ENCODE measurements around the gene GTF2H4. TPM values are rescaled to one million over a fixed set of nuclear protein-coding genes. Genes with fewer than 3 reads are reported as not detected.

Gene GTF2H4
- total RNA-seq, 1 donor from 2014 or later = 72.6 TPM

DNA sequence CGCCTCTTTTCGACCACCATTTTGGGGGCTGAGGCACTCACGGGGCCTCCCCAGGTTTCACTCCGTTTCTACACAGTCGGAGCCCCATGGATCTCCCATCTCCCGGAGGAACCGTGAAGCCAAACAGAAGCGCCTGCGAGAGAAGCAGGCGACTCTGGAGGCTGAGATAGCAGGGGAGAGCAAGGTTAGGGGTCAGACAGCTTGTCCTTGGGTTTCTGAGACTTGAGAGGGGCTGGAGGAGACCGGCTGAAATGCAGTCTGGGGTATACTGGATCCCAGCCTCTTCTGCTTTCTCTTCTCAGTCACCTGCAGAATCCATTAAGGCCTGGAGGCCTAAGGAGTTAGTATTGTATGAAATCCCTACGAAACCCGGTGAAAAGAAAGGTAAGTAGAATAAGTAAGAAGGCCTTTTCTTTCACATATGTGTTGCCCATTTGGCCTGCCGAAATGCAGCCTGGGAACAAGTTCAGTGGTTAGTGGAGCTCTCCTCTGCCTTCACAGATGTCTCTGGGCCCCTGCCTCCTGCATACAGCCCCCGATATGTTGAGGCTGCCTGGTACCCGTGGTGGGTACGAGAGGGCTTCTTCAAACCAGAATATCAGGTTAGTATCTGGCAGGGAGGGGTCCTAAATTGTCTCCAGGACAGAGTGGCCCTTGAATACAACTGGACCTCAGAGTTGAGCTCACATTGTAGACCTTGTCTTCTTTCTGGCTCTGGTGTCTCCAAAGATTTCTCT is 7.0 kb downstream of the GTF2H4 start:
- no peaks in the 10 kb centered on the region for H3K27me3 Mint-ChIP-seq (ENCODE audit: low read depth)
- no peak for DNase-seq (ENCODE audit: low read depth, low spot score)
- no peaks in the 10 kb centered on the region for H3K9me3 Mint-ChIP-seq
- H3K27ac Mint-ChIP-seq (ENCODE audit: unreplicated experiment) = peak overlapping the region; percentile 81
- H3K4me3 Mint-ChIP-seq = peak overlapping the region; percentile 82
- peaks cover 13% of the 10 kb centered on the region for H3K36me3 Mint-ChIP-seq (ENCODE audit: low read depth)
- TF ChIP-seq, protein P1, sequence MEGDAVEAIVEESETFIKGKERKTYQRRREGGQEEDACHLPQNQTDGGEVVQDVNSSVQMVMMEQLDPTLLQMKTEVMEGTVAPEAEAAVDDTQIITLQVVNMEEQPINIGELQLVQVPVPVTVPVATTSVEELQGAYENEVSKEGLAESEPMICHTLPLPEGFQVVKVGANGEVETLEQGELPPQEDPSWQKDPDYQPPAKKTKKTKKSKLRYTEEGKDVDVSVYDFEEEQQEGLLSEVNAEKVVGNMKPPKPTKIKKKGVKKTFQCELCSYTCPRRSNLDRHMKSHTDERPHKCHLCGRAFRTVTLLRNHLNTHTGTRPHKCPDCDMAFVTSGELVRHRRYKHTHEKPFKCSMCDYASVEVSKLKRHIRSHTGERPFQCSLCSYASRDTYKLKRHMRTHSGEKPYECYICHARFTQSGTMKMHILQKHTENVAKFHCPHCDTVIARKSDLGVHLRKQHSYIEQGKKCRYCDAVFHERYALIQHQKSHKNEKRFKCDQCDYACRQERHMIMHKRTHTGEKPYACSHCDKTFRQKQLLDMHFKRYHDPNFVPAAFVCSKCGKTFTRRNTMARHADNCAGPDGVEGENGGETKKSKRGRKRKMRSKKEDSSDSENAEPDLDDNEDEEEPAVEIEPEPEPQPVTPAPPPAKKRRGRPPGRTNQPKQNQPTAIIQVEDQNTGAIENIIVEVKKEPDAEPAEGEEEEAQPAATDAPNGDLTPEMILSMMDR (conservative IDR thresholded peaks at IDR 0.05) = no peak
- H3K4me1 Mint-ChIP-seq = peaks cover 36% of the 10 kb centered on the region

DNA sequence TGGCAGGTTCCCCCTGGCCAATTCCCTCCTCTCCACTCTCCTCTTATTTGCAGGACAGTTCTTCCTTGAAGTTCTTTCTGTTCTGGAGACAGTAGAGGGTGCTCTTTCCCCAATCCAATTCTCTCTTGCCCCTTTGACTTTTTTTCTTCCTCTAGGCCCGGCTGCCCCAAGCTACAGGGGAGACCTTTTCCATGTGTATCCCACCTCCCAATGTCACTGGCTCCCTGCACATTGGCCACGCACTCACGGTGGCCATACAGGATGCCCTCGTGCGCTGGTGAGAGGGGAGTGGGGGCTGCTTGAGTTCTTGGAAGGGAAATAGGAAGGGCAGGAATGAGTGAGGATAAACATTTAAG is 7.6 kb downstream of the GTF2H4 start:
- DNase-seq (ENCODE audit: low read depth, low spot score) = peak; percentile 18
- peaks cover 36% of the 10 kb centered on the region for H3K4me1 Mint-ChIP-seq
- no peaks in the 10 kb centered on the region for H3K27me3 Mint-ChIP-seq (ENCODE audit: low read depth)
- peaks cover 13% of the 10 kb centered on the region for H3K36me3 Mint-ChIP-seq (ENCODE audit: low read depth)
- TF ChIP-seq, protein P1 (conservative IDR thresholded peaks at IDR 0.05) = peak; percentile 72
- H3K9me3 Mint-ChIP-seq = no peaks in the 10 kb centered on the region
- H3K27ac Mint-ChIP-seq (ENCODE audit: unreplicated experiment) = peak overlapping the region; percentile 88
- H3K4me3 Mint-ChIP-seq = peak overlapping the region; percentile 82

DNA sequence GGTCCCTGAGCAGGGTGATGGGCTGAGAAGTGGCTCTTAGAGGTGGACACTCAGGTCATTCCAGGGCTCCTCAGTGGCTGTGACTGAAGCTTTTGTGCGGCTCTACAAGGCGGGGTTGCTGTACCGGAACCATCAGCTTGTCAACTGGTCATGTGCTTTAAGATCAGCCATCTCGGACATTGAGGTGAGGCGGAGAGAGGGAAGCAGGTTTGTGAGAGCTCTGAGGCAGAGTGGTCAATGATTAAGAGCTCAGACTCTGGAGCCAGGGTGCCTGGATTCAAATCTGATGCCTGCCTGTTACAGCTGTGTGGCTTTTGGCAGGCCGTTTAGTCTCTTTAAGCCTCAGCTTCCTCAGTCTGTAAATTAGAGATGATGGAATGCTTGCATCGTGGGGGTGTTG is 9.0 kb downstream of the GTF2H4 start:
- Mint-ChIP-seq H3K4me1 (peaks cover 36% of the 10 kb centered on the region), H3K27me3 (ENCODE audit: low read depth) (no peaks in the 10 kb centered on the region), H3K9me3 (no peaks in the 10 kb centered on the region), H3K27ac (ENCODE audit: unreplicated experiment) (peak overlapping the region; percentile 90), H3K4me3 (peak overlapping the region; percentile 8), H3K36me3 (ENCODE audit: low read depth) (peaks cover 8% of the 10 kb centered on the region)
- TF ChIP-seq, protein P1 (conservative IDR thresholded peaks at IDR 0.05) = no peak
- DNase-seq (ENCODE audit: low read depth, low spot score) = no peak

DNA sequence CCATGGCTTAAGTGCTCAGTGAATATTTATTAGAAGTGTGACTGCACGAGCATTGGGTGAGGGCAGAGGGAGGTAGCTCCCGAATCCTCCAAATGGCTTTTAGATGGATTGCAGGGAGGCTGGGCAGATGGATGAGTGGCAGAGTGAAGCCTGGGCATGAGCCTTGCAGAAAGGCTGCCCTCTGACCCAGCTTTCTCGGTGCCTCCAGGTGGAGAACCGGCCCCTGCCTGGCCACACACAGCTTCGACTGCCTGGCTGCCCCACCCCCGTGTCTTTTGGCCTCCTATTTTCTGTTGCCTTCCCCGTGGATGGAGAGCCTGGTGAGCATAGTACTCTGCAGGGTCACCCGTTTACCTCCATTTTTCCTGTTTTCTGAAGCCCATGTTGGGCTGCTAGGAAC is 9.5 kb downstream of the GTF2H4 start:
- H3K27ac Mint-ChIP-seq (ENCODE audit: unreplicated experiment) = no peak overlapping the region
- no peak for DNase-seq (ENCODE audit: low read depth, low spot score)
- H3K36me3 Mint-ChIP-seq (ENCODE audit: low read depth) = peaks cover 8% of the 10 kb centered on the region
- no peaks in the 10 kb centered on the region for H3K9me3 Mint-ChIP-seq
- H3K27me3 Mint-ChIP-seq (ENCODE audit: low read depth) = no peaks in the 10 kb centered on the region
- H3K4me3 Mint-ChIP-seq = no peak overlapping the region
- peaks cover 36% of the 10 kb centered on the region for H3K4me1 Mint-ChIP-seq
- TF ChIP-seq, protein P1 (conservative IDR thresholded peaks at IDR 0.05) = no peak

DNA sequence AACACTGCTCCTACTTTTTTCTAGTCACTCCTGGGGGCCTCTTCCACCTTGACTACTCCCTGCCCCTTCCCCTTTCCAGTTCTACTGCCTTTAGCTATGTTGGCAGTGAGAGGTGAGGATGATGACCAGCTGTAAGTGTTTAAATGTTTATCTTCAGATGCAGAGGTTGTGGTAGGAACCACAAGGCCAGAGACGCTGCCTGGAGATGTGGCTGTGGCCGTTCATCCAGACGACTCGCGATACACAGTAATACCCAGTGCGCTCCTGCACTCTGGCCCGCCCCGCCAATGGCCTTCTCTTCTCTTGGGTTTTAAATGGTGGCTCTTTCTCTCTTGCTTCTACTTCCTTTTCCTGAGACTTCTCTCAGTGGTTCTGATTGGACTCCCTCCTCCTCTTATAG is 10.7 kb downstream of the GTF2H4 start:
- Mint-ChIP-seq H3K36me3 (ENCODE audit: low read depth) (peaks cover 8% of the 10 kb centered on the region), H3K27me3 (ENCODE audit: low read depth) (no peaks in the 10 kb centered on the region), H3K9me3 (no peaks in the 10 kb centered on the region), H3K27ac (ENCODE audit: unreplicated experiment) (peak overlapping the region; percentile 12), H3K4me3 (no peak overlapping the region), H3K4me1 (peaks cover 30% of the 10 kb centered on the region)
- TF ChIP-seq, protein P1 (conservative IDR thresholded peaks at IDR 0.05) = no peak
- no peak for DNase-seq (ENCODE audit: low read depth, low spot score)

Data from neural crest cell (in vitro differentiated cells).